Thoracic aorta (tissue), 2 donors: Measurements from ENCODE around the gene KRTAP4-2. TPM values are rescaled to one million over a fixed set of nuclear protein-coding genes. Genes with fewer than 3 reads are reported as not detected.
A peak's percentile ranks its signal among the peaks of the same experiment; 100 is the strongest.

Source experiments
- ATAC-seq: fragments of 150-250 bp; one replicate; pipeline ENCODE4 v1.8.0; 2017; ENCODE audit warnings: low read depth; ENCODE audit not compliant: insufficient number of reproducible peaks, low FRiP score
- DNase-seq: peaks from one replicate; pipeline ENCODE4 v3.0.0-alpha.2; 2020; ENCODE audit warnings: low spot score
- H3K27ac ChIP-seq, 2 donors: fragments of 200-600 bp; sonication (generic); 1 replicate in 1 of 2; 2 replicates in 1 of 2; pipeline ENCODE4 v1.5.1; 2016; ENCODE audit warnings: mild to moderate bottlenecking in 2 of 2, moderate library complexity in 2 of 2
- H3K27me3 ChIP-seq: fragments of 200-600 bp; sonication (generic); replicated peaks from 2 replicates; pipeline ENCODE4 v1.6.0; 2016; ENCODE audit warnings: mild to moderate bottlenecking; ENCODE audit not compliant: insufficient read depth
- H3K36me3 ChIP-seq: fragments of 200-600 bp; sonication (generic); one replicate; pipeline ENCODE4 v1.5.1; 2016
- H3K4me1 ChIP-seq, 2 donors: fragments of 200-600 bp; sonication (generic); 1 replicate in 1 of 2; 2 replicates in 1 of 2; pipeline versions ENCODE4 v1.5.1 to v1.6.0; 2016; ENCODE audit warnings: low read depth in 2 of 2, mild to moderate bottlenecking in 1 of 2; ENCODE audit not compliant: control insufficient read depth in 1 of 2
- H3K4me3 ChIP-seq: fragments of 200-600 bp; sonication (generic); 2 replicates; pipeline ENCODE4 v1.5.1; 2016; ENCODE audit warnings: mild to moderate bottlenecking
- H3K9me3 ChIP-seq: fragments of 200-600 bp; sonication (generic); 2 replicates; pipeline ENCODE4 v1.5.1; 2016
- CTCF ChIP-seq: fragments of 200-600 bp; sonication (generic); IDR thresholded peaks from one replicate; pipeline ENCODE4 v1.5.1; 2019; ENCODE audit warnings: antibody characterized with exemption
- total RNA-seq, 2 donors: library from RNA; depleted of rRNA; stranded (reverse); fragments of >200 nt; gene quantifications; one replicate each; pipeline versions ENCODE4 v1.1.0 to v1.2.3, GENCODE V29; 2016

The KRTAP4-2 gene
- total RNA-seq, 2 donors from 2014 or later, result not detected

- H3K4me1 ChIP-seq, result no peaks in the 10 kb centered on the region
- no peak for ATAC-seq
These were observed 8.9 kb upstream of the KRTAP4-2 start for GRCh38 chr17:41186872-41187271.

GRCh38 chr17:41185001-41185400 is 7.0 kb upstream of the KRTAP4-2 start:
- no peak overlapping the region for H3K27ac ChIP-seq
- no peaks in the 10 kb centered on the region for H3K27me3 ChIP-seq
- no peaks in the 10 kb centered on the region for H3K4me1 ChIP-seq
- DNase-seq (no peak), ATAC-seq (no peak)
- no peaks in the 10 kb centered on the region for H3K9me3 ChIP-seq
- no peaks in the 10 kb centered on the region for H3K36me3 ChIP-seq
- no peak overlapping the region for H3K4me3 ChIP-seq
- no peak for TF ChIP-seq CTCF

More at GRCh38 chr17:41186872-41187271, 8.9 kb upstream of the KRTAP4-2 start:
- no peak for TF ChIP-seq CTCF
- no peak for DNase-seq
- Histone ChIP-seq H3K36me3 (no peaks in the 10 kb centered on the region), H3K27me3 (no peaks in the 10 kb centered on the region), H3K9me3 (no peaks in the 10 kb centered on the region), H3K27ac (no peak overlapping the region), H3K4me3 (no peak overlapping the region)

GRCh38 chr17:41184480-41184961 is 6.5 kb upstream of the KRTAP4-2 start, which contains the start of gene KRTAP4-1:
Gene KRTAP4-1, minus strand, starts transcription at chr17:41184911. Its CDS starts 57 bp downstream, at chr17:41184854.
- H3K9me3 ChIP-seq, result no peaks in the 10 kb centered on the region
- H3K4me1 ChIP-seq, result peaks cover 0 to 1% of the 10 kb centered on the region in 2 donors
- no peak within 1 kb of the TSS for H3K4me3 ChIP-seq
- no peak within 1 kb of the TSS for H3K27ac ChIP-seq
- DNase-seq, result no peak
- TF ChIP-seq CTCF, result no peak
- H3K27me3 ChIP-seq, result no peaks in the 10 kb centered on the region
- no peak for ATAC-seq
- no peaks in the 10 kb centered on the region for H3K36me3 ChIP-seq

GRCh38 chr17:41178843-41179616 is 1.0 kb upstream of the KRTAP4-2 start:
- TF ChIP-seq CTCF, result no peak
- Histone ChIP-seq H3K4me1 (peaks cover 0 to 14% of the 10 kb centered on the region in 2 donors), H3K27ac (no peak overlapping the region), H3K36me3 (no peaks in the 10 kb centered on the region), H3K4me3 (no peak overlapping the region), H3K27me3 (no peaks in the 10 kb centered on the region), H3K9me3 (no peaks in the 10 kb centered on the region)
- DNase-seq, result no peak
- ATAC-seq, result peak; percentile 82

- Histone ChIP-seq H3K4me1 (peaks cover 0 to 14% of the 10 kb centered on the region in 2 donors), H3K9me3 (no peaks in the 10 kb centered on the region), H3K4me3 (no peak overlapping the region), H3K27ac (no peak overlapping the region), H3K36me3 (no peaks in the 10 kb centered on the region), H3K27me3 (no peaks in the 10 kb centered on the region)
- DNase-seq (no peak), ATAC-seq (no peak)
- no peak for TF ChIP-seq CTCF
These were observed 320 bp upstream of the KRTAP4-2 start for GRCh38 chr17:41178341-41178740.
